Measurements from ENCODE around the gene MAPRE2. TPM values are rescaled to one million over a fixed set of nuclear protein-coding genes. Genes with fewer than 3 reads are reported as not detected.

Gene MAPRE2
- total and polyA plus RNA-seq, 7 donors: 3.3 to 83.4 (median 57.3) TPM

DNA sequence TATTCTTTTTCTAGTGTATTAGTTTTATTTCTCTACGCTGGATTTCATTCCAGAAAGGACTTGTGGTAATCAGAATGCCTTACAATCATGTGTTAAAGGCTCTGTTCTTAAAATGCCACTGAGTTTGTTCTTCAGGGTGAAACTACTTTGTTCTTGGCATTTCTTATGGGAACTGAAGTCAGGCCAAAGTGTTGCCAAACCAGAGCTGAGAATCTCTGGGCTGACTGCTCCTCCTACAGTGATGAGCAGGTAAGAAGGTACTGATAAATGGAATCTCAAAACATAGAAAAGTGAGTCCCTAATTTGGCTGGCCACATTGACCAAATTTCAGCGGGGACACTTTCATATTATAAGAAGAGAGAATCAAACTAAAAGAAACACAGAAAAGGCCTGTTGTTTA, 144.6 kb downstream of the MAPRE2 start:
- Histone ChIP-seq H3K36me3 (ENCODE audit: insufficient read depth in 1 of 2, low read depth in 1 of 2) (no peaks in the 10 kb centered on the region), H3K27me3 (ENCODE audit: insufficient read depth in 3 of 3, low read length in 2 of 3) (no peaks in the 10 kb centered on the region), H3K9me3 (no peaks in the 10 kb centered on the region), H3K27ac (no peak overlapping the region), H3K4me1 (no peaks in the 10 kb centered on the region), H3K4me3 (no peak overlapping the region)
- no peak for DNase-seq
- TF ChIP-seq, protein P1, sequence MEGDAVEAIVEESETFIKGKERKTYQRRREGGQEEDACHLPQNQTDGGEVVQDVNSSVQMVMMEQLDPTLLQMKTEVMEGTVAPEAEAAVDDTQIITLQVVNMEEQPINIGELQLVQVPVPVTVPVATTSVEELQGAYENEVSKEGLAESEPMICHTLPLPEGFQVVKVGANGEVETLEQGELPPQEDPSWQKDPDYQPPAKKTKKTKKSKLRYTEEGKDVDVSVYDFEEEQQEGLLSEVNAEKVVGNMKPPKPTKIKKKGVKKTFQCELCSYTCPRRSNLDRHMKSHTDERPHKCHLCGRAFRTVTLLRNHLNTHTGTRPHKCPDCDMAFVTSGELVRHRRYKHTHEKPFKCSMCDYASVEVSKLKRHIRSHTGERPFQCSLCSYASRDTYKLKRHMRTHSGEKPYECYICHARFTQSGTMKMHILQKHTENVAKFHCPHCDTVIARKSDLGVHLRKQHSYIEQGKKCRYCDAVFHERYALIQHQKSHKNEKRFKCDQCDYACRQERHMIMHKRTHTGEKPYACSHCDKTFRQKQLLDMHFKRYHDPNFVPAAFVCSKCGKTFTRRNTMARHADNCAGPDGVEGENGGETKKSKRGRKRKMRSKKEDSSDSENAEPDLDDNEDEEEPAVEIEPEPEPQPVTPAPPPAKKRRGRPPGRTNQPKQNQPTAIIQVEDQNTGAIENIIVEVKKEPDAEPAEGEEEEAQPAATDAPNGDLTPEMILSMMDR (IDR thresholded peaks at IDR 0.05): no peak
- intact Hi-C loops (cut with DNase I): no loop called here
- WGBS, 3 donors: 83 to 85% (median 84%) methylated on average over 2 of the region's 2 CpGs
- ATAC-seq: no peak

- H3K9me3 ChIP-seq: no peaks in the 10 kb centered on the region
- DNase-seq (no peak), ATAC-seq (no peak)
- no peaks in the 10 kb centered on the region for H3K4me1 ChIP-seq
- TF ChIP-seq, protein P1 (IDR thresholded peaks at IDR 0.05): no peak
- no peak overlapping the region for H3K4me3 ChIP-seq
- H3K27me3 ChIP-seq (ENCODE audit: insufficient read depth in 3 of 3, low read length in 2 of 3): no peaks in the 10 kb centered on the region
- intact Hi-C loops (cut with DNase I): no loop called here
- H3K27ac ChIP-seq: no peak overlapping the region
- H3K36me3 ChIP-seq (ENCODE audit: insufficient read depth in 1 of 2, low read depth in 1 of 2): no peaks in the 10 kb centered on the region
- WGBS, 3 donors: 49 to 63% (median 55%) methylated on average over 6 of the region's 6 CpGs
Observed at GRCh38 chr18:35186291-35187034, 145.2 kb downstream of the MAPRE2 start.

DNA sequence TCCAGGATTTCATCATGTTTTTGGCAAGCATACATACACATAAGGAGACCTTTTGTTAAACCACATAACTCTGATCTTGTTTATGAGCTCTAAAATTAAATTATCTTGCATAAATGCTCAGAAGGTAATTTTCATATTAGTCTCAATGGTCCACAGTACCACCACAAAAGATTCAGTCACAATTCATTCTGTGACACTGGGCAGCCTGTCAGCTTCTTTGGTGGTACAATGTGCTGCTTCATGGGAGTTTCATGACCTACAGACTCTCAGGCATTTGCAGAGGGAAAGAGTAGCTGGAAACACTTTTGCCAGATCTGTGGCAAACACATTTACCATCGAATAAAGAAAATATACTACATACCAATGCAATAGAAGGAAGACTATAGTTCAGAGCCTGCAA, 148.3 kb downstream of the MAPRE2 start:
- H3K27ac ChIP-seq: no peak overlapping the region
- TF ChIP-seq, protein P1 (IDR thresholded peaks at IDR 0.05): no peak

DNA sequence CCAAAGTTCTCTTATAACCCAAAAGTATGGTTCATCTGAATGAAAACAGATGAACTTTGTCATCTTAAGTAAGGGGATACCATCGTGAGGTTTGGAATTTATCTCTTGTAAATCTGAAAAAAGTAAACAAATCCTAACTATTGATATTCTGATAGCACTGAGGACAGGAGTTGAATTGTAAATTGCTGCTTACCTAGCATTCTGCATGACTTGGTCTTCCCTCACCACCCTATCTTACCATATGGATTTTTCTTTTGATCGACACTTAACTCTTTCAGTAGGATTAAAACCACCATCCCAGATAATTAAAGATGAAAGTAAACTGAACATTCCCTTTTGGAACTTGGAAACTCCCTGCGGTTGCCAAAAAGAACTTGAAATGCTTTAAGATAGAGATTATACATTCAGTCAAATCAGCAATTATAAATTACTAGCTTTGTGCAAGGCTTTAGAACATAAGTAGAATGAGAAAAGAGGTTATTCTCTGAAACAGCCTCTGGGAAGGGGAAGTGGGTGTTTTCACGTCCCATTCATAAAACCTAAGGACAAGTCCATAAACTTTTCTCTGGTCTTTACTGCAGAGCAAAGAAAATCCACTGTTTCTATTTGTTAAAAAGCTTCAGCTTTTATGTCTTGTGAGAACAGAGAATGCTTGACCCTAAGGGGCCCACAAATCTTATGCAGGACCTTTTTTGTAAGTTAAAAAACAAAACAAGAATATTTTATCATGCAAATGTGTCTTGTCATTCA, 149.9 kb downstream of the MAPRE2 start:
- Histone ChIP-seq H3K27ac (no peak overlapping the region), H3K9me3 (no peaks in the 10 kb centered on the region), H3K27me3 (ENCODE audit: insufficient read depth in 3 of 3, low read length in 2 of 3) (no peaks in the 10 kb centered on the region), H3K4me3 (no peak overlapping the region), H3K36me3 (ENCODE audit: insufficient read depth in 1 of 2, low read depth in 1 of 2) (no peaks in the 10 kb centered on the region), H3K4me1 (no peaks in the 10 kb centered on the region)
- ATAC-seq (no peak), DNase-seq (no peak)
- WGBS, 3 donors: 76 to 89% (median 79%) methylated on average over 4 of the region's 4 CpGs
- TF ChIP-seq, protein P1 (IDR thresholded peaks at IDR 0.05): no peak
- intact Hi-C loops (cut with DNase I): no loop called here

More for the DNA sequence above, 148.3 kb downstream of the MAPRE2 start:
- Histone ChIP-seq H3K27me3 (ENCODE audit: insufficient read depth in 3 of 3, low read length in 2 of 3) (no peaks in the 10 kb centered on the region), H3K9me3 (no peaks in the 10 kb centered on the region), H3K4me1 (no peaks in the 10 kb centered on the region), H3K36me3 (ENCODE audit: insufficient read depth in 1 of 2, low read depth in 1 of 2) (no peaks in the 10 kb centered on the region), H3K4me3 (no peak overlapping the region)
- intact Hi-C loops (cut with DNase I): no loop called here
- DNase-seq (no peak), ATAC-seq (no peak)
- WGBS, 3 donors: 31 to 44% (median 33%) methylated on average over 1 of the region's 1 CpG

Measured in psoas muscle (tissue), 8 donors.